ENCODE data around the gene CACNG8. TPM values are rescaled to one million over a fixed set of nuclear protein-coding genes. Genes with fewer than 3 reads are reported as not detected.

The CACNG8 gene
- total RNA-seq, 2 donors from 2014 or later = 0.04 to 0.24 TPM

- no peak for DNase-seq (ENCODE audit: low spot score)
- Histone ChIP-seq H3K4me1 (peaks cover 0 to 12% of the 10 kb centered on the region in 2 donors), H3K27me3 (peaks cover 5 to 20% of the 10 kb centered on the region in 2 donors), H3K27ac (no peak overlapping the region), H3K4me3 (no peak overlapping the region), H3K9me3 (no peaks in the 10 kb centered on the region), H3K36me3 (no peaks in the 10 kb centered on the region)
- TF ChIP-seq CTCF (IDR thresholded peaks at IDR 0.05) = no peak
Observed at GRCh38 chr19:53992211-53992610, 29.5 kb downstream of the CACNG8 start.

DNA sequence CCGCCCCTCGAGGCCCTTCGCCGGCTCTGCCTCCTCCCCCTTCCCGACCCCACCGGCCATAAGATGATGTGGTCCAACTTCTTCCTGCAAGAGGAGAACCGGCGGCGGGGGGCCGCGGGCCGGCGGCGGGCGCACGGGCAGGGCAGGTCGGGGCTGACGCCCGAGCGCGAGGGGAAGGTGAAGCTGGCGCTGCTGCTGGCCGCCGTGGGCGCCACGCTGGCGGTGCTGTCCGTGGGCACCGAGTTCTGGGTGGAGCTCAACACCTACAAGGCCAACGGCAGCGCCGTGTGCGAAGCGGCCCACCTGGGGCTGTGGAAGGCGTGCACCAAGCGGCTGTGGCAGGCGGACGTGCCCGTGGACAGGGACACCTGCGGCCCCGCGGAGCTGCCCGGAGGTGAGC, 30.1 kb downstream of the CACNG8 start:
- Histone ChIP-seq H3K4me3 (no peak overlapping the region), H3K4me1 (peaks cover 0 to 12% of the 10 kb centered on the region in 2 donors), H3K36me3 (no peaks in the 10 kb centered on the region), H3K9me3 (no peaks in the 10 kb centered on the region), H3K27ac (no peak overlapping the region), H3K27me3 (peaks cover 5 to 20% of the 10 kb centered on the region in 2 donors)
- no peak for DNase-seq (ENCODE audit: low spot score)
- no peak for TF ChIP-seq CTCF (IDR thresholded peaks at IDR 0.05)

DNA sequence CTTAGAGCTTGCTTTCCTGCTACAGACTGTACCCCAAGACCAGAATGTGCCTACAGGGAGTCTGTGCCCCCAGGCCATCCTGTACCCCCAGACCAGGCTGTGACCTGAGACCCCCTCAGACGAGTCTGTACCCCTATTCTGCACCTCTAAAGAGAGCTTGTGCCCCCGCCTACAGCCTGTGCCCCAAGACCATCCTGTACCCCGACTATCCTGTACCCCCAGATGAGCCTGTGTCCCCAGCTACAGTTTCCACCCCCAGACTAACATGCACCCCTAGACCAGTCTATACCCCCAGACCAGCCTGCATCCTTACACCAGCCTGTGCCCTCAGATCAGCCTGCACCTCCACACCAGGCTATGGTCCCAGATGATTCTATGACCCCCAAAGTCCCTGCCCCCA, 30.7 kb downstream of the CACNG8 start:
- no peaks in the 10 kb centered on the region for H3K9me3 ChIP-seq
- H3K27me3 ChIP-seq = peaks cover 5 to 20% of the 10 kb centered on the region in 2 donors
- no peak for DNase-seq (ENCODE audit: low spot score)
- H3K36me3 ChIP-seq = no peaks in the 10 kb centered on the region
- H3K27ac ChIP-seq = no peak overlapping the region
- H3K4me3 ChIP-seq = no peak overlapping the region
- H3K4me1 ChIP-seq = peaks cover 0 to 12% of the 10 kb centered on the region in 2 donors
- no peak for TF ChIP-seq CTCF (IDR thresholded peaks at IDR 0.05)

- Histone ChIP-seq H3K27me3 (peaks cover 5 to 20% of the 10 kb centered on the region in 2 donors), H3K4me1 (peaks cover 0 to 12% of the 10 kb centered on the region in 2 donors), H3K4me3 (no peak overlapping the region), H3K27ac (no peak overlapping the region), H3K36me3 (no peaks in the 10 kb centered on the region), H3K9me3 (no peaks in the 10 kb centered on the region)
- DNase-seq (ENCODE audit: low spot score) = no peak
- TF ChIP-seq CTCF (IDR thresholded peaks at IDR 0.05) = no peak
Observed at GRCh38 chr19:53994811-53995210, 32.1 kb downstream of the CACNG8 start.

- peaks cover 0 to 2% of the 10 kb centered on the region in 2 donors for H3K27me3 ChIP-seq
Observed at GRCh38 chr19:53998223-53998622, 35.5 kb downstream of the CACNG8 start.

More at GRCh38 chr19:53998223-53998622, 35.5 kb downstream of the CACNG8 start:
- Histone ChIP-seq H3K4me1 (no peaks in the 10 kb centered on the region), H3K9me3 (no peaks in the 10 kb centered on the region), H3K4me3 (no peak overlapping the region), H3K27ac (no peak overlapping the region), H3K36me3 (no peaks in the 10 kb centered on the region)
- DNase-seq (ENCODE audit: low spot score) = no peak
- TF ChIP-seq CTCF (IDR thresholded peaks at IDR 0.05) = no peak

Measured in right atrium auricular region (tissue), 2 donors.